T-helper 1 cell treated with Interleukin-12 subunit alpha and Interleukin-12 subunit beta and Interleukin-4 antibody, amounts not matched to agents 30 μg/mL and 1 μg/mL, for 36 hours (primary cell): ENCODE data around the gene LYST.
"Not testable (repeated sequence)": the region's sequence is repeated elsewhere in the genome, so short reads cannot be mapped to it uniquely, and the experiment has no call there.

ENCODE experiments used
- H3K27ac Mint-ChIP-seq: one replicate; pipeline ENCODE4 v1.8.0; 2021; ENCODE audit warnings: mild to moderate bottlenecking, mixed read lengths
- H3K27me3 Mint-ChIP-seq: one replicate; pipeline ENCODE4 v1.8.0; 2021; ENCODE audit warnings: low read depth, mixed read lengths
- H3K36me3 Mint-ChIP-seq: one replicate; pipeline ENCODE4 v1.8.0; 2021; ENCODE audit warnings: low read depth, mixed read lengths
- H3K4me1 Mint-ChIP-seq: one replicate; pipeline ENCODE4 v1.8.0; 2021; ENCODE audit warnings: low read depth, mixed read lengths
- H3K4me3 Mint-ChIP-seq: one replicate; pipeline ENCODE4 v1.8.0; 2021; ENCODE audit warnings: mild to moderate bottlenecking, moderate library complexity, mixed read lengths
- H3K9me3 Mint-ChIP-seq: one replicate; pipeline ENCODE4 v1.8.0; 2021; ENCODE audit warnings: mixed read lengths

Gene LYST

GRCh38 chr1:235866205-235866912 is at the start of gene LYST:
Gene LYST (minus strand): TSS chr1:235866906. CDS start chr1:235830417, 36,489 bp downstream.
- no peaks in the 10 kb centered on the region for H3K9me3 Mint-ChIP-seq
- H3K36me3 Mint-ChIP-seq, result peaks cover 5% of the 10 kb centered on the region
- H3K4me1 Mint-ChIP-seq, result peaks cover 44% of the 10 kb centered on the region
- H3K27me3 Mint-ChIP-seq, result no peaks in the 10 kb centered on the region
- H3K4me3 Mint-ChIP-seq, result peak within 1 kb of the TSS; percentile 92
- H3K27ac Mint-ChIP-seq, result peak within 1 kb of the TSS; percentile 99

- H3K4me3 Mint-ChIP-seq, H3K36me3 Mint-ChIP-seq, H3K4me1 Mint-ChIP-seq, H3K9me3 Mint-ChIP-seq, H3K27ac Mint-ChIP-seq, H3K27me3 Mint-ChIP-seq: not testable (repeated sequence)
These were observed 48.8 kb upstream of the LYST start for GRCh38 chr1:235915489-235915888.

- Mint-ChIP-seq H3K27ac (no peak overlapping the region), H3K36me3 (peaks cover 2% of the 10 kb centered on the region), H3K9me3 (no peaks in the 10 kb centered on the region), H3K4me3 (no peak overlapping the region), H3K27me3 (no peaks in the 10 kb centered on the region), H3K4me1 (peaks cover 12% of the 10 kb centered on the region)
These were observed 46.6 kb upstream of the LYST start for GRCh38 chr1:235913311-235913710.

- Mint-ChIP-seq H3K27me3 (peaks cover under 1% of the 10 kb centered on the region), H3K4me1 (peaks cover 13% of the 10 kb centered on the region), H3K36me3 (no peaks in the 10 kb centered on the region), H3K4me3 (no peak overlapping the region), H3K27ac (no peak overlapping the region), H3K9me3 (no peaks in the 10 kb centered on the region)
These were observed 45.2 kb upstream of the LYST start for GRCh38 chr1:235911876-235912275.

DNA sequence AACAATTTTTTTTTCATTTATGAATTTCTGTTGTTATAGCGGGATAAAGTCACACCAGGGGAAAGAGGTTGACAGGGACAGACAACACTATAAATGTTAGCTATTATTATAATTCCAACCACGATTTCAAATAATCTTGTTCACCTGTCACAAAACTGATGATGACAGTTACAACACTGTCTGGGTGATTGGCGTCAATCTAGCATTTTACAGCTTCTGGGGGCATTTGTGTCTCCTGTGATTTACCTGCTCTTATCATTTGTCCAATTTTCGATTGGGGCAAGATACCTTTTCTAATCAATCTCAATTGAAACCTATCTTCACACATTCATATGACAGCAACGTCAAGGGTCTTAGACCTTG is 44.6 kb upstream of the LYST start:
- H3K9me3 Mint-ChIP-seq, result no peaks in the 10 kb centered on the region
- H3K4me1 Mint-ChIP-seq, result peaks cover 13% of the 10 kb centered on the region
- H3K27ac Mint-ChIP-seq, result no peak overlapping the region

DNA sequence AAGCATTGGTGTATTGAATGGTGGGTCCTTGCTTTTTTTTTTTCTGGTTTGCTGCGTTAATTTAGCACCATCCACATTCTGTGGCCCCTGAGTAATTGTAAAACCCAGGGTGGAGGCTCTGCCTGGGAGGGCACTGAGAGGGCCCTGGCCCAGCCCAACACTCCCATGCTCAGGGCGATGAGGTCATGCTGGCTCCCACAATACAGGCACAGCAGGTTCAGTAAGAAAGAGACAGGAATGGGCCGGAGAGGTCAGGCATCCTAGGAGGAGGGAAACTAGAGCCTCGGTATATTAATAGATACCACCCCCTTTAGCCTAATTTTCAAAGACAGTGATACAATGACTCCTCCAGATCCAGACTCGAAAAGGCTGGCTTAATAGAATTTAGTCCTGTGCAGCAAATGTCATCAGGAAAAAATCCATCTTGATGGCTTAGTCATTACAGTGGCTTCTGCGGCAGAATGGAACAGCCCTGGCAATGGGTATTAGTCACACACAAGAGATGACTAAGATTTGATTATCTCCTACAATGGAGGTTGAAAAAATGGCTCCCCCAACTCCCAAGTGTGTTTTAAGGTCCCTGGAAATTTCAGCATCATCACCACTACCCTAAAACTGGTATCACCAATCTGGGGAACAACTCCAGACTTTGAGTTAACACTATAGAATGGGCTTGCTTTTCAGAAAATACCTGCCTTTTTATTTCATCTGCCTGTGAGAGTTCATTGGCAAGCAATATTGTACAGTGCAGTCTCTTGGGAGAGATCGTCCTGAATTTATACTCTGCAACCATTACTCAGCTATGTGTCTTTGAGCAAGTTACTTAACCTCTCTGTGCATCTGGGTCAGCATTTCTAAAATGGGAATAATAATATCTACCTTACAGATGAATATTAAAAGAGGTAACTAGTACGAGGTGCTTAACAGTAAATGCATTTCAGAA is 43.9 kb upstream of the LYST start:
- H3K36me3 Mint-ChIP-seq, result no peaks in the 10 kb centered on the region
- H3K4me3 Mint-ChIP-seq, result no peak overlapping the region
- no peak overlapping the region for H3K27ac Mint-ChIP-seq
- peaks cover 13% of the 10 kb centered on the region for H3K4me1 Mint-ChIP-seq
- peaks cover 8% of the 10 kb centered on the region for H3K27me3 Mint-ChIP-seq
- no peaks in the 10 kb centered on the region for H3K9me3 Mint-ChIP-seq

More for the DNA sequence above, 44.6 kb upstream of the LYST start:
- Mint-ChIP-seq H3K4me3 (no peak overlapping the region), H3K36me3 (no peaks in the 10 kb centered on the region), H3K27me3 (peaks cover 5% of the 10 kb centered on the region)

DNA sequence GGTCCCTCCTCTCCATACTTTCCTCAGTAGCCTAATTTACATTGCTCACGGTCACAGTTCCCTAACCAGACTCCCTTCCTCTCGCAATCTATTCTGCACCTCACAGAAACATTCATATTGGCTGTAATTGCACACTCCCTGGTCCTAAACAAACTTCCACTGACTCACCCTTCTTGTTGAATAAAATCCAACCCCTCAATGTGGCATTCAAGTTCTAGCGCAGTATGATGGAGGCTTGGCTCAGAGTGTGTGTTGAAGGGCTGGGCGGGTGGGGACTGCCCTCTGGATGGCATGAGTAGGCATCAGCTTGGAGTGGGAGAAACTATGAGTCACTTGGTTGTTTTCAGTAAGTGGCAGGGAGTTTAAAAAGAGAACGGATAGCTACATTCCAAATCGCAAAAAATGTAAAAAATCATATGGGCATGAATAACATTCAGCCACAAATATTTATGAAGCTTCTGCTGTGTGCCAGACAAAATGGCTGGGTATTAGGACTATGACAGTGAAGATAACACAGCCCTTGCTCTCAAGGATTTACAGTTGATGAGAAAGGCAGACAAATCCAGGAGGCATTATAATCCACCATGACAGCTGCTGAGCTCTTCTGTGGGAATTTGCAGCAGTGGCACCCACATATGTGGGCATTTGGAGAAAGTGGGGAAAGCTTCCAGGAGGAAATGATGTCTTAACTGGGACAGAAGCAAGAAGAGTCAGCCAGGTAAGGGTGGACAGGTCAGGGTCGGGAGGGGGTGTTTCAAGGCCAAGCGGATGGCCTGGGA is 42.2 kb upstream of the LYST start:
- H3K9me3 Mint-ChIP-seq, result no peaks in the 10 kb centered on the region
- no peak overlapping the region for H3K4me3 Mint-ChIP-seq
- H3K27ac Mint-ChIP-seq, result no peak overlapping the region
- H3K27me3 Mint-ChIP-seq, result peaks cover 8% of the 10 kb centered on the region
- no peaks in the 10 kb centered on the region for H3K36me3 Mint-ChIP-seq
- peaks cover 13% of the 10 kb centered on the region for H3K4me1 Mint-ChIP-seq

DNA sequence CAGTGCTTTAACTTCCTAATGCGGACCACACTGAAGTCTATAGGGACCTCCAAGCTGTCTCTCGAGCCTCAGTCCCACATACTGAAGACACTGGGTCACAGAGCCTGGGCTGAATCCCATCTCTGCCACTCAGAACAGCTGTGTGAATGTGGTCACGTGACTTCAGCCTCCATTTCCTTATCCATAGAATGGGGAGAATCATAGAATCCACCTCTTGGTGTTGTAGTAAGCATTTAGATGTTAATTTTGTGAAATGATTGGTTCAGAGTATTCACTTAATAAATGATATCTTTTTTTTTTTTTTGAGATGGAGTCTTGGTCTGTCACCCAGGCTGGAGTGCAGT is 41.2 kb upstream of the LYST start:
- Mint-ChIP-seq H3K4me3 (no peak overlapping the region), H3K36me3 (no peaks in the 10 kb centered on the region), H3K9me3 (no peaks in the 10 kb centered on the region), H3K27ac (no peak overlapping the region), H3K4me1 (peaks cover 13% of the 10 kb centered on the region), H3K27me3 (peaks cover 8% of the 10 kb centered on the region)

GRCh38 chr1:235907187-235907896 is 40.6 kb upstream of the LYST start:
- Mint-ChIP-seq H3K4me3 (no peak overlapping the region), H3K4me1 (peaks cover 13% of the 10 kb centered on the region), H3K36me3 (no peaks in the 10 kb centered on the region), H3K9me3 (no peaks in the 10 kb centered on the region), H3K27ac (no peak overlapping the region), H3K27me3 (peaks cover 8% of the 10 kb centered on the region)

GRCh38 chr1:235906436-235906835 is 39.7 kb upstream of the LYST start:
- no peak overlapping the region for H3K4me3 Mint-ChIP-seq
- H3K27ac Mint-ChIP-seq, result no peak overlapping the region
- peaks cover 10% of the 10 kb centered on the region for H3K27me3 Mint-ChIP-seq
- H3K9me3 Mint-ChIP-seq, result no peaks in the 10 kb centered on the region
- H3K36me3 Mint-ChIP-seq, result no peaks in the 10 kb centered on the region
- peaks cover 15% of the 10 kb centered on the region for H3K4me1 Mint-ChIP-seq

GRCh38 chr1:235903809-235904208 is 37.1 kb upstream of the LYST start:
- Mint-ChIP-seq H3K4me1 (peaks cover 15% of the 10 kb centered on the region), H3K27me3 (peaks cover 17% of the 10 kb centered on the region)
- H3K36me3 Mint-ChIP-seq, H3K4me3 Mint-ChIP-seq, H3K27ac Mint-ChIP-seq, H3K9me3 Mint-ChIP-seq: not testable (repeated sequence)

DNA sequence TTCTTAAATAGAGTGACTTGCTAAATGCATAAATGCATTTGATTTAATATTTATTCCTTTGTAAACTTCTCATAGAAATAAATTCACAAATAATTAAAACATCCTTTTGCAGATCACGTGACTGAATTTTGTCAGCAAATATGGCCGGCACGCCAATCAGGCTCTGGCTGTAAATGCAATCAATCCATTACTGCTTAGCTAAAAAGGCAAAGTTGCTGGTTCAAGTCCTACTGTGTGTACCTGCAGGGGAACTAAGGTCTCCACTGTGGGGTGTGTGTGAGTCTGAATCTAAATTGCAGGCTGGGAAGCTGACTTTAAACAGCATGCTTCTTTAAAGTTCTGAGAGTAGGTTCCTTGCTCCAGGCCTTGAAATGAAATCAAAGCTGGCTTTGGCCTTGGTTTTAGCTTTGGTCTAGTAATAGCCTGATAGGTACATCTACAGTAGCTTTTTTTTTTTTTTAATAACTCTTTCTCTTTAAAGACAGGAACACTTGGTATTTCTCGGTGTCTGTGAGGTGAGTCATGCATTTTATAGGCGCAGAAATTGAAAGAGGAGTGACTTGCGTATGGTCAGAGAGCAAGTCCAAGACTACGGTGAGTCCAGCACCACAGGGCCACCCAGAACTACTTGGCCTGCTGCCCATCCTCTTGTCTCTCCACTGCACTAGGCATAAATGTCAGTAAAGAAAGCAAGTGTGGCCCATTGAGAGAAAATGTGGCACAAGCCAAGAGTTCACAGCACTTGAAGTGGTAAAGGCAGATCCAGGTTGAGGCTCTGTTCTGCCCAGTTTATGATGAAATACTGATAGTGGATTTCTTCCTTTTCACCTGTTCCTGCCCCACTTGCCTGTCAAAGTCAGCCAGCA is 36.2 kb upstream of the LYST start:
- Mint-ChIP-seq H3K36me3 (no peaks in the 10 kb centered on the region), H3K9me3 (no peaks in the 10 kb centered on the region), H3K27me3 (peaks cover 21% of the 10 kb centered on the region), H3K4me1 (peaks cover 18% of the 10 kb centered on the region), H3K4me3 (no peak overlapping the region), H3K27ac (no peak overlapping the region)

GRCh38 chr1:235901461-235901860 is 34.8 kb upstream of the LYST start:
- Mint-ChIP-seq H3K36me3 (peaks cover 3% of the 10 kb centered on the region), H3K9me3 (no peaks in the 10 kb centered on the region), H3K4me3 (no peak overlapping the region), H3K27ac (no peak overlapping the region), H3K27me3 (peaks cover 21% of the 10 kb centered on the region), H3K4me1 (peaks cover 13% of the 10 kb centered on the region)
